ENCODE results near the gene NDRG3.
"Not testable (repeated sequence)": the region's sequence is repeated elsewhere in the genome, so short reads cannot be mapped to it uniquely, and the experiment has no call there.

The NDRG3 gene

GRCh38 chr20:36687850-36688249 lies 58.0 kb downstream of the NDRG3 start:
- DNase-seq (ENCODE audit: low read depth, low spot score): no peak

GRCh38 chr20:36686944-36687343 lies 58.9 kb downstream of the NDRG3 start:
- DNase-seq (ENCODE audit: low read depth, low spot score): no peak

- no peak for DNase-seq (ENCODE audit: low read depth, low spot score)
Observed at GRCh38 chr20:36686504-36686903, 59.4 kb downstream of the NDRG3 start.

- DNase-seq (ENCODE audit: low read depth, low spot score): no peak
Observed at GRCh38 chr20:36684747-36685146, 61.1 kb downstream of the NDRG3 start.

- no peak for DNase-seq (ENCODE audit: low read depth, low spot score)
Observed at GRCh38 chr20:36682311-36682710, 63.6 kb downstream of the NDRG3 start.

GRCh38 chr20:36677422-36677771 lies 68.5 kb downstream of the NDRG3 start:
- DNase-seq (ENCODE audit: low read depth, low spot score): no peak

GRCh38 chr20:36676701-36677421 lies 69.0 kb downstream of the NDRG3 start:
- no peak for DNase-seq (ENCODE audit: low read depth, low spot score)

GRCh38 chr20:36675545-36675944 lies 70.3 kb downstream of the NDRG3 start:
- DNase-seq (ENCODE audit: low read depth, low spot score): not testable (repeated sequence)

- DNase-seq (ENCODE audit: low read depth, low spot score): no peak
Observed at GRCh38 chr20:36672991-36673390, 72.9 kb downstream of the NDRG3 start.

- no peak for DNase-seq (ENCODE audit: low read depth, low spot score)
Observed at GRCh38 chr20:36670665-36671357, 75.1 kb downstream of the NDRG3 start.

GRCh38 chr20:36666181-36666740 lies 79.6 kb downstream of the NDRG3 start:
- no peak for DNase-seq (ENCODE audit: low read depth, low spot score)

- no peak for DNase-seq (ENCODE audit: low read depth, low spot score)
Observed at GRCh38 chr20:36663031-36663430, 82.9 kb downstream of the NDRG3 start.

- no peak for DNase-seq (ENCODE audit: low read depth, low spot score)
Observed at GRCh38 chr20:36658300-36658699, 87.6 kb downstream of the NDRG3 start.

GRCh38 chr20:36656733-36657132 lies 89.2 kb downstream of the NDRG3 start:
- DNase-seq (ENCODE audit: low read depth, low spot score): no peak

- no peak for DNase-seq (ENCODE audit: low read depth, low spot score)
Observed at GRCh38 chr20:36655004-36655403, 90.9 kb downstream of the NDRG3 start.

GRCh38 chr20:36654506-36654905 lies 91.4 kb downstream of the NDRG3 start:
- DNase-seq (ENCODE audit: low read depth, low spot score): no peak

- no peak for DNase-seq (ENCODE audit: low read depth, low spot score)
Observed at GRCh38 chr20:36653456-36653855, 92.4 kb downstream of the NDRG3 start.

- no peak for DNase-seq (ENCODE audit: low read depth, low spot score)
Observed at GRCh38 chr20:36647196-36648121, 98.4 kb downstream of the NDRG3 start.

- DNase-seq (ENCODE audit: low read depth, low spot score): no peak
Observed at GRCh38 chr20:36646678-36647077, 99.2 kb downstream of the NDRG3 start.

- peak; percentile 31 for DNase-seq (ENCODE audit: low read depth, low spot score)
Observed at GRCh38 chr20:36645998-36646397, 99.9 kb downstream of the NDRG3 start, which contains the start of gene SLA2. Gene SLA2 (minus strand): TSS chr20:36646196. CDS start chr20:36641335, 4,861 bp downstream.

- DNase-seq (ENCODE audit: low read depth, low spot score): no peak
Observed at GRCh38 chr20:36645353-36645752, 100.5 kb downstream of the NDRG3 start.

GRCh38 chr20:36644706-36645095 lies 101.2 kb downstream of the NDRG3 start:
- peak; percentile 15 for DNase-seq (ENCODE audit: low read depth, low spot score)
